ENCODE data around the gene GLS.

Gene GLS

GRCh38 chr2:190880378-190881083, at the start of gene GLS:
Gene GLS (plus strand): TSS chr2:190880821. CDS start chr2:190881085, 264 bp downstream.
- peaks cover 7% of the 10 kb centered on the region for H3K4me1 ChIP-seq (ENCODE audit: control insufficient read depth, insufficient read depth, low read length)
- H3K9me3 ChIP-seq (ENCODE audit: control insufficient read depth, low read length): no peaks in the 10 kb centered on the region
- H3K9ac ChIP-seq (ENCODE audit: low read length): peak within 1 kb of the TSS; percentile 77
- no peaks in the 10 kb centered on the region for H3K36me3 ChIP-seq (ENCODE audit: control insufficient read depth, insufficient read depth, low read length)
- no peaks in the 10 kb centered on the region for H3K27me3 ChIP-seq (ENCODE audit: control insufficient read depth, insufficient read depth, low read length)
- H3K4me3 ChIP-seq (ENCODE audit: low read length): peak within 1 kb of the TSS; percentile 81

GRCh38 chr2:190831941-190832340, 48.7 kb upstream of the GLS start:
- no peaks in the 10 kb centered on the region for H3K9me3 ChIP-seq (ENCODE audit: control insufficient read depth, low read length)
- no peaks in the 10 kb centered on the region for H3K4me1 ChIP-seq (ENCODE audit: control insufficient read depth, insufficient read depth, low read length)
- H3K9ac ChIP-seq (ENCODE audit: low read length): no peak overlapping the region
- no peak overlapping the region for H3K4me3 ChIP-seq (ENCODE audit: low read length)
- peaks cover 19% of the 10 kb centered on the region for H3K27me3 ChIP-seq (ENCODE audit: control insufficient read depth, insufficient read depth, low read length)
- H3K36me3 ChIP-seq (ENCODE audit: control insufficient read depth, insufficient read depth, low read length): no peaks in the 10 kb centered on the region

- Histone ChIP-seq H3K27me3 (ENCODE audit: control insufficient read depth, insufficient read depth, low read length) (peaks cover 24% of the 10 kb centered on the region), H3K4me1 (ENCODE audit: control insufficient read depth, insufficient read depth, low read length) (no peaks in the 10 kb centered on the region), H3K36me3 (ENCODE audit: control insufficient read depth, insufficient read depth, low read length) (no peaks in the 10 kb centered on the region), H3K4me3 (ENCODE audit: low read length) (no peak overlapping the region), H3K9ac (ENCODE audit: low read length) (no peak overlapping the region), H3K9me3 (ENCODE audit: control insufficient read depth, low read length) (no peaks in the 10 kb centered on the region)
These were observed 45.8 kb upstream of the GLS start for GRCh38 chr2:190834890-190835208.

- no peaks in the 10 kb centered on the region for H3K36me3 ChIP-seq (ENCODE audit: control insufficient read depth, insufficient read depth, low read length)
- H3K9ac ChIP-seq (ENCODE audit: low read length): no peak overlapping the region
- H3K4me1 ChIP-seq (ENCODE audit: control insufficient read depth, insufficient read depth, low read length): no peaks in the 10 kb centered on the region
- H3K9me3 ChIP-seq (ENCODE audit: control insufficient read depth, low read length): no peaks in the 10 kb centered on the region
- H3K4me3 ChIP-seq (ENCODE audit: low read length): no peak overlapping the region
- H3K27me3 ChIP-seq (ENCODE audit: control insufficient read depth, insufficient read depth, low read length): peaks cover 26% of the 10 kb centered on the region
These were observed 45.2 kb upstream of the GLS start for GRCh38 chr2:190835303-190835930.

- peaks cover 39% of the 10 kb centered on the region for H3K27me3 ChIP-seq (ENCODE audit: control insufficient read depth, insufficient read depth, low read length)
- H3K9ac ChIP-seq (ENCODE audit: low read length): no peak overlapping the region
- no peak overlapping the region for H3K4me3 ChIP-seq (ENCODE audit: low read length)
- no peaks in the 10 kb centered on the region for H3K9me3 ChIP-seq (ENCODE audit: control insufficient read depth, low read length)
- H3K36me3 ChIP-seq (ENCODE audit: control insufficient read depth, insufficient read depth, low read length): no peaks in the 10 kb centered on the region
- H3K4me1 ChIP-seq (ENCODE audit: control insufficient read depth, insufficient read depth, low read length): no peaks in the 10 kb centered on the region
These were observed 43.9 kb upstream of the GLS start for GRCh38 chr2:190836767-190837166.

- no peak overlapping the region for H3K4me3 ChIP-seq (ENCODE audit: low read length)
- peaks cover 42% of the 10 kb centered on the region for H3K27me3 ChIP-seq (ENCODE audit: control insufficient read depth, insufficient read depth, low read length)
- H3K9ac ChIP-seq (ENCODE audit: low read length): no peak overlapping the region
- no peaks in the 10 kb centered on the region for H3K4me1 ChIP-seq (ENCODE audit: control insufficient read depth, insufficient read depth, low read length)
- H3K36me3 ChIP-seq (ENCODE audit: control insufficient read depth, insufficient read depth, low read length): no peaks in the 10 kb centered on the region
- no peaks in the 10 kb centered on the region for H3K9me3 ChIP-seq (ENCODE audit: control insufficient read depth, low read length)
These were observed 43.2 kb upstream of the GLS start for GRCh38 chr2:190837420-190837819.

GRCh38 chr2:190837952-190838361, 42.7 kb upstream of the GLS start:
- H3K9ac ChIP-seq (ENCODE audit: low read length): no peak overlapping the region
- no peaks in the 10 kb centered on the region for H3K36me3 ChIP-seq (ENCODE audit: control insufficient read depth, insufficient read depth, low read length)
- H3K4me3 ChIP-seq (ENCODE audit: low read length): no peak overlapping the region
- H3K4me1 ChIP-seq (ENCODE audit: control insufficient read depth, insufficient read depth, low read length): no peaks in the 10 kb centered on the region
- H3K9me3 ChIP-seq (ENCODE audit: control insufficient read depth, low read length): no peaks in the 10 kb centered on the region
- H3K27me3 ChIP-seq (ENCODE audit: control insufficient read depth, insufficient read depth, low read length): peaks cover 42% of the 10 kb centered on the region

GRCh38 chr2:190838492-190838910, 42.1 kb upstream of the GLS start:
- H3K4me1 ChIP-seq (ENCODE audit: control insufficient read depth, insufficient read depth, low read length): no peaks in the 10 kb centered on the region
- no peak overlapping the region for H3K9ac ChIP-seq (ENCODE audit: low read length)
- no peaks in the 10 kb centered on the region for H3K9me3 ChIP-seq (ENCODE audit: control insufficient read depth, low read length)
- H3K4me3 ChIP-seq (ENCODE audit: low read length): no peak overlapping the region
- H3K36me3 ChIP-seq (ENCODE audit: control insufficient read depth, insufficient read depth, low read length): no peaks in the 10 kb centered on the region
- peaks cover 42% of the 10 kb centered on the region for H3K27me3 ChIP-seq (ENCODE audit: control insufficient read depth, insufficient read depth, low read length)

- Histone ChIP-seq H3K36me3 (ENCODE audit: control insufficient read depth, insufficient read depth, low read length) (no peaks in the 10 kb centered on the region), H3K27me3 (ENCODE audit: control insufficient read depth, insufficient read depth, low read length) (peaks cover 41% of the 10 kb centered on the region), H3K9ac (ENCODE audit: low read length) (no peak overlapping the region), H3K4me1 (ENCODE audit: control insufficient read depth, insufficient read depth, low read length) (no peaks in the 10 kb centered on the region), H3K4me3 (ENCODE audit: low read length) (no peak overlapping the region), H3K9me3 (ENCODE audit: control insufficient read depth, low read length) (no peaks in the 10 kb centered on the region)
These were observed 40.0 kb upstream of the GLS start for GRCh38 chr2:190840569-190841172.

GRCh38 chr2:190841707-190842505, 38.7 kb upstream of the GLS start:
- Histone ChIP-seq H3K9me3 (ENCODE audit: control insufficient read depth, low read length) (no peaks in the 10 kb centered on the region), H3K27me3 (ENCODE audit: control insufficient read depth, insufficient read depth, low read length) (peaks cover 32% of the 10 kb centered on the region), H3K9ac (ENCODE audit: low read length) (no peak overlapping the region), H3K4me3 (ENCODE audit: low read length) (no peak overlapping the region), H3K36me3 (ENCODE audit: control insufficient read depth, insufficient read depth, low read length) (no peaks in the 10 kb centered on the region), H3K4me1 (ENCODE audit: control insufficient read depth, insufficient read depth, low read length) (no peaks in the 10 kb centered on the region)

GRCh38 chr2:190842606-190843104, 38.0 kb upstream of the GLS start:
- Histone ChIP-seq H3K4me1 (ENCODE audit: control insufficient read depth, insufficient read depth, low read length) (no peaks in the 10 kb centered on the region), H3K36me3 (ENCODE audit: control insufficient read depth, insufficient read depth, low read length) (no peaks in the 10 kb centered on the region), H3K27me3 (ENCODE audit: control insufficient read depth, insufficient read depth, low read length) (peaks cover 26% of the 10 kb centered on the region), H3K4me3 (ENCODE audit: low read length) (no peak overlapping the region), H3K9ac (ENCODE audit: low read length) (no peak overlapping the region), H3K9me3 (ENCODE audit: control insufficient read depth, low read length) (no peaks in the 10 kb centered on the region)
